ENCODE results near the gene KRTAP5-3. TPM values are rescaled to one million over a fixed set of nuclear protein-coding genes. Genes with fewer than 3 reads are reported as not detected.
"Not testable (repeated sequence)": the region's sequence is repeated elsewhere in the genome, so short reads cannot be mapped to it uniquely, and the experiment has no call there.

The KRTAP5-3 gene
- total RNA-seq, 4 donors from 2014 or later, result 16.2 TPM; not detected in 3

DNA sequence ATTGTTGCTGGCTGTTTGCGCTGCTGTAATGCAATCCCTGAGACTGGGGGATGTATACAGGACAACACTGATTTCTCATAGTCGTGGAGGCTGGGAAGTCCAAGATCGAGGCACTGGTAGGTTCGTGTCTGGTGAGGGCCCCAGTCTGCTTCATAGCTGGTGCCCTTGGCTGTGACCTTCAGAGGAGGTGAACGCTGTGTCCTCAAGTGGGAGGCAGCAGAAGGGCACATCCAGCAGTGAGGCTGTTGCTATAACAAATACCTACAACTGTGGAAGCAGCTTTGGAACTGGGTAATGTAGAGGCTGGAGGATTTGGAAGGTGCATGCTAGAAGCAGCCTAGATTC lies 42.6 kb upstream of the KRTAP5-3 start:
- DNase-seq (ENCODE audit: low spot score in 2 of 2), result no peak
- WGBS, 2 donors, result 76 to 85% methylated on average over 5 of the region's 5 CpGs
- TF ChIP-seq, protein P1, sequence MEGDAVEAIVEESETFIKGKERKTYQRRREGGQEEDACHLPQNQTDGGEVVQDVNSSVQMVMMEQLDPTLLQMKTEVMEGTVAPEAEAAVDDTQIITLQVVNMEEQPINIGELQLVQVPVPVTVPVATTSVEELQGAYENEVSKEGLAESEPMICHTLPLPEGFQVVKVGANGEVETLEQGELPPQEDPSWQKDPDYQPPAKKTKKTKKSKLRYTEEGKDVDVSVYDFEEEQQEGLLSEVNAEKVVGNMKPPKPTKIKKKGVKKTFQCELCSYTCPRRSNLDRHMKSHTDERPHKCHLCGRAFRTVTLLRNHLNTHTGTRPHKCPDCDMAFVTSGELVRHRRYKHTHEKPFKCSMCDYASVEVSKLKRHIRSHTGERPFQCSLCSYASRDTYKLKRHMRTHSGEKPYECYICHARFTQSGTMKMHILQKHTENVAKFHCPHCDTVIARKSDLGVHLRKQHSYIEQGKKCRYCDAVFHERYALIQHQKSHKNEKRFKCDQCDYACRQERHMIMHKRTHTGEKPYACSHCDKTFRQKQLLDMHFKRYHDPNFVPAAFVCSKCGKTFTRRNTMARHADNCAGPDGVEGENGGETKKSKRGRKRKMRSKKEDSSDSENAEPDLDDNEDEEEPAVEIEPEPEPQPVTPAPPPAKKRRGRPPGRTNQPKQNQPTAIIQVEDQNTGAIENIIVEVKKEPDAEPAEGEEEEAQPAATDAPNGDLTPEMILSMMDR (IDR thresholded peaks at IDR 0.05), result no peak
- TF ChIP-seq POLR2A (IDR thresholded peaks at IDR 0.05), result no peak
- intact Hi-C loops (cut with DNase I; ENCODE audit: low total_unique reads), result loop anchor here (10.0 kb wide), 1 partner anchor 504 kb away; no protein-coding TSS in a partner anchor
- no peak overlapping the region for H3K4me3 ChIP-seq (ENCODE audit: low read depth, poor library complexity, severe bottlenecking)

DNA sequence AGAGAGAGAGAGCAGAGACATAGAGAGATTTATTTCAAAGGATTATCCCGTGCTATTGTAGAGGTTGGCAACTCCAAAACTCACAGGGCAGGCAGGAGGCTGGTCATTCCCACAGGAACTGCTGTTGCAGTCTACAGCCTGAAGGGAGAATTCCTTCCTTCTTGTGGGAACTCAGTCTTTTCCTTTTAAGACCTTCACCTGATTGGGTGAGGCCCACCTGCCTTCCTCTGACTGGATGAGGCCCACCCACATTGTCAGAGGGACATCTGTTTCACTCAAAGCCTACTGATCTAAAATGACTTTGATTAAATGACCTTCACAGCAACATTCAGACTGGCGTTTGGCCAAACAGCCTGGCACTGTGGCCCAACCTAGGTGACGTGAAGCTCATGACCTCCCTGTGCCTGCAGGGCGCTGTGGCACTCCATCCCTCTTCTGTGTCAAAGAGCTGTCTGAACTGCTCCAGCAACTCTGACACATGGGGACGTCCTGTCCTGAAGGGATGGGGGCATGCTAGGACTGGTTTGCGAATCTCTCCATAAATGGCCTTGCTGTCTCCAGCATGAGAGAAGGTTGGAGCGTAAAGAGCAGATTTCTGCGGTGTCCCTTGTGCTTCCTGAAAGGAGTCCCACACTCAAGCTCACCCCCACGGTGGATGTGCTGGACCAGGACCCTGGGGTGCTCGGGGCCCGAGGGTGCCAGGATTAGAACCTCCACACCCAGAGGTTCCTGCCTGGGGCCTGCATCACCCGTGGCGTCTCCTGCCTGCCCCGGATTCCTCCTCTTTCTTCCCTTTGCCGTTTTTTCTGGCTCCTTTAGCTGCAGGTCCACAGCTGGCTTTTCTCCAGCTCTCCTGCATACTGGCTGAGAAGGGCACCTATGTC lies 42.0 kb upstream of the KRTAP5-3 start:
- DNase-seq (ENCODE audit: low spot score in 2 of 2), result no peak
- 60 to 71% methylated on average over 15 of the region's 15 CpGs for WGBS, 2 donors
- intact Hi-C loops (cut with DNase I; ENCODE audit: low total_unique reads), result loop anchor here (10.0 kb wide), 1 partner anchor 505 kb away; no protein-coding TSS in a partner anchor

DNA sequence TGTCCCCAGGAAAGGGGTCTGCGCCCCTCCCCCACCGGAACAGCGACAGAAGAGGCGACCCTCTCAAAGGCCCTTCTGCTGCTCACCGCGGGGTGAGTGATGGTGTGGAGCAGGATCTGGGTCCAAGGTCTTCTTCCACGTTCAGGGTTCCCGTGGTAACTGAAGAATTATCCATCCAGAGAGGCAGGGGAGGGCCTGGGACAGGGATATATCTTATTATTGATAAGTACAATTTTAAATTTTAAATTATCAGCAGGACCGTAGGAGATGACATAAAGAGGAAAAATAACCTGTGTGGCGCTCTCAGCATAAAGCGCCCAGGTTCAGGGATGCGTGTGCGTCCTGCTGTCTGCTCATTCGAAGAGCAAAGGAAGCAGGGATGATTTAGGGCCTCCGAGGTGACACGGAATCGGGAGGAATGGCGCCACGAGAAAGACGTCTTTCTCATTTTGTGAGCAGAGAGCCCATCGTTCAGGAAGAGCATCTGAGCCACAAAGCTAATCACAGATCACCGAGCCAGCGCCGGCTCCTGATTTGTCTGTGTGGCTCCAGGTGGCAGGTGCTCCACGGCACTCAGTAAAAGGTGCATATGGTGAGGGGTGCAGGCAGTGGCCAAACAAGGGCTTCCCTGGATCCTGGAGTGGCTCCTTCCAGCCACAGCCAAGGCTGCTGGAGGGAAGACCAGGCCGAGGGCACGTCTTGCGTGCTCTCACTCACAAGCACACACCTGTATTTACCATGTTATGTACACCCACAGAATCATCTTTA lies 40.6 kb upstream of the KRTAP5-3 start:
- intact Hi-C loops (cut with DNase I; ENCODE audit: low total_unique reads), result no loop called here
- no peak for DNase-seq (ENCODE audit: low spot score in 2 of 2)
- WGBS, 2 donors, result 89 to 91% methylated on average over 28 of the region's 28 CpGs
- H3K4me3 ChIP-seq (ENCODE audit: low read depth, poor library complexity, severe bottlenecking), result no peak overlapping the region
- no peak for TF ChIP-seq POLR2A (IDR thresholded peaks at IDR 0.05)
- TF ChIP-seq, protein P1 (IDR thresholded peaks at IDR 0.05), result no peak

More for the DNA sequence above, 42.0 kb upstream of the KRTAP5-3 start:
- H3K4me3 ChIP-seq (ENCODE audit: low read depth, poor library complexity, severe bottlenecking), result no peak overlapping the region
- TF ChIP-seq POLR2A (IDR thresholded peaks at IDR 0.05), result no peak
- TF ChIP-seq, protein P1 (IDR thresholded peaks at IDR 0.05), result no peak

DNA sequence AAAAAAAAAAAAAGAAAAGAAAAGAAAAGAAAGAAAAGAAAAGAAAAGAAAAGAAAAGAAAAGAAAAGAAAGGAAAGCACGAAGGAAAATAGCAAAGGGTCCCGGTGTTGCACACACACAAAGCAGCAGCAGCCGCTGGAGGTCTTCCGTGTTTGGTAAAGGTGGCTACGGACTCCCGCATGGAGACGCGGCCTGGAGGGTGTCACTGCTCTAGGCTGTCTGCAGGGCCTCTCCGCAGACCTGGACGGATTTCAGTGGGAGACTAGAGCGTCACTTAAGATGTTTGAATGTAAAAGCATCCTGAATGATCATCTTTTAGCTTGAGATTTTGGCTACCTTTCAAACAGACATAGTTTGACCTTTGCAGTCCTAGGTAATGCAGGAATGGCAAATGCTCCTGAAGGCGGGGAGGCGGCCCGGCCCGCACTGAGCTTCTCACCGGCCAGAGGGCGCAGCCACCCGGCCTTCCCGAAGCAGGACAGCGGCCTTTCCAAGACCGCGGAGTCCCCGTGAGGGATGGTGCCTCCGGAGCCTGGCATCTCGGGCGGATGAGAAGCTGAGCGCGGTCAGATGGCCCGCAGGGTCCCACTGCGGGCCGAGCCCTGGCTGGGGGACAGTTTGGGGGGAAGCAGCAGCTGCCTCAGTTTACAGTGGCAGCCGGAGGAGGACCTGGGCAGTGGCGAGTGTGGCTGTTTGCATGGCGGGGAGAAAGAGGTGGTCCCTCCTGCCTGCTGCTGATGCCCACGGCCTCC lies 39.8 kb upstream of the KRTAP5-3 start:
- TF ChIP-seq, protein P1 (IDR thresholded peaks at IDR 0.05), result no peak
- TF ChIP-seq POLR2A (IDR thresholded peaks at IDR 0.05), result no peak
- H3K4me3 ChIP-seq (ENCODE audit: low read depth, poor library complexity, severe bottlenecking), result no peak overlapping the region
- WGBS, 2 donors, result 90 to 93% methylated on average over 35 of the region's 35 CpGs
- no peak for DNase-seq (ENCODE audit: low spot score in 2 of 2)
- intact Hi-C loops (cut with DNase I; ENCODE audit: low total_unique reads), result no loop called here

DNA sequence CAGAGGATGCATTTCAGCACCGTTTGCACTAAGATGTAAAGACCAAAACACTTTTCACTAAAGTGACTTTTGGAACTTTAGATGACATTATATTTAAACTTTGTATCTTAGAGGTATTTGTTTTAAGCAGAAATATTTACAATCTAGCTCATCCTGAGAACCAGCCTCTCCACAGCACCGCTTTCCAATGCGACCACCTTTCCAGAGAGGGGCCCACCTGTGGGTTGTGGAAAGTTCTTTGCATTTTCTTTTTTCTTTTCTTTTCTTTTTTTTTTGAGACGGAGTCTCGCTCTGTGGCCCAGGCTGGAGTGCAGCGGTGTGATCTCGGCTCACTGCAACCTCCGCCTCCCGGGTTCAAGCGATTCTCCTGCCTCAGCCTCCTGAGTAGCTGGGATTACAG lies 38.3 kb upstream of the KRTAP5-3 start:
- intact Hi-C loops (cut with DNase I; ENCODE audit: low total_unique reads); DNase-seq (ENCODE audit: low spot score in 2 of 2); H3K4me3 ChIP-seq (ENCODE audit: low read depth, poor library complexity, severe bottlenecking): not testable (repeated sequence)
- 90 to 93% methylated on average over 10 of the region's 10 CpGs for WGBS, 2 donors

All from lower leg skin (tissue), 4 donors.